ENCODE results near the gene PGM1.

GRCh38 chr1:63662056-63662836 lies 69.0 kb downstream of the PGM1 start:
- TF ChIP-seq YY1 (IDR thresholded peaks at IDR 0.05; ENCODE audit: low read depth) (no peak), POLR2AphosphoS5 (IDR thresholded peaks at IDR 0.05; ENCODE audit: low read depth, low read length) (no peak), EZH2phosphoT487 (IDR thresholded peaks at IDR 0.05; ENCODE audit: borderline replicate concordance, low read depth) (no peak), CTCF (IDR thresholded peaks at IDR 0.05) (no peak), FOXM1 (IDR thresholded peaks at IDR 0.05; ENCODE audit: low read depth) (no peak), REST (IDR thresholded peaks at IDR 0.05; ENCODE audit: low read depth, low read length) (no peak), EP300 (IDR thresholded peaks at IDR 0.05; ENCODE audit: borderline replicate concordance in 1 of 2, low read depth in 1 of 2, low read length in 1 of 2) (peak in 1 of 2 experiments; percentile 30; a peak in 1 of 4 replicates), TEAD4 (IDR thresholded peaks at IDR 0.05; ENCODE audit: borderline replicate concordance, insufficient read depth) (0 out of 2 replicates have a peak, but pooled peaks have one; percentile 22), USF2 (IDR thresholded peaks at IDR 0.05; ENCODE audit: borderline replicate concordance, low read depth, low read length) (no peak), FOSL2 (IDR thresholded peaks at IDR 0.05; ENCODE audit: borderline replicate concordance, low read depth) (no peak), RAD21 (IDR thresholded peaks at IDR 0.05; ENCODE audit: low read length) (no peak), GABPA (IDR thresholded peaks at IDR 0.05; ENCODE audit: low read depth) (no peak), CHD2 (IDR thresholded peaks at IDR 0.05; ENCODE audit: low read length, partially characterized antibody) (no peak), ZBTB33 (IDR thresholded peaks at IDR 0.05; ENCODE audit: borderline replicate concordance, low read depth) (no peak)
